ENCODE data around the gene TRIM45. TPM values are rescaled to one million over a fixed set of nuclear protein-coding genes. Genes with fewer than 3 reads are reported as not detected.

Gene TRIM45
- total RNA-seq, 1 experiment from 2014 or later = 4.2 TPM

DNA sequence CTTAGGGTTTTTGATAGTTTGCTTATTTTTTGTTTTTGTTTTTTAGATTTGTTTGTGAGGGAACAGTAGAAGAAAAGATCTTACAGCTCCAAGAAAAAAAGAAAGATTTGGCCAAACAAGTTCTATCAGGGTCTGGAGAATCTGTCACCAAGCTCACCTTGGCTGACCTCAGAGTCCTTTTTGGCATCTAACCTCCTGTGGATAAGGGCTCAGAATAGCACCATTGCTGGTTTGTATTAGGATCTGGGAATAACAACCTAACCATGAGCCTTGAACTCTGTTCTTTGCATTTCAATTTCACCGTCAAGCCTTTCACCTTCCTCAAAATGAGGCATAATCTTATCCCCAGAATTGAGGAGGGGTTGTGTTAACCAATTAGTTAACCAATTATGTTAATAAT is 20.2 kb downstream of the TRIM45 start:
- DNase-seq (ENCODE audit: low read depth) = no peak

DNA sequence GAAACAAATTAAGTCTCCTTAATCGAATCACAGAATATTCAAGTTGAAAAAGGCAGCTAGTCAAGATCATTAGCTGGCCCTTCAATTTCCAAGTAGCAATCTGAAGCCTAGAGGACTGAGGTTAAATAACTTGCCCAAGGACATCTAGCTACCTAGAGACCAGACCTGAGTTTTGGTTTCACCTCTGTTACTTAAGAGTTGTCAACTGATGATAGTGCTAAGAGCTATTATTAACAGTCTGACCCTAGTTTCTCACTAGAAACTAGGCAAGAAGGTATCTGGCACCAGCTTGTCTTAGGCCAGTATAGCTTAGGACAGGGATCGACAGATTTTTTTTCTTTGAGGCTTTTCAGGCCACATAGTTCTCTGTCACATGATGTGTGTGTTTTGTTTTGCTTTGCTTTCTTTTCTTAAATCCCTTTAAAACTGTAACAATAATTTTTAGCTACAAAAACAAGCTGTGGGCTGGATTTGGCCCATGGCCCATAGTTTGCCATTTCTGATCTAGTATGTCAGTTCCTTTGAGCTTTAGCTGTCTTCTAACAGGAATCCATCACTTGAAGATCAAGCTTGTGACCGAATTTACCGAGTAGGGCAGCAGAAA is 23.2 kb downstream of the TRIM45 start:
- DNase-seq (ENCODE audit: low read depth) = peak; percentile 17

DNA sequence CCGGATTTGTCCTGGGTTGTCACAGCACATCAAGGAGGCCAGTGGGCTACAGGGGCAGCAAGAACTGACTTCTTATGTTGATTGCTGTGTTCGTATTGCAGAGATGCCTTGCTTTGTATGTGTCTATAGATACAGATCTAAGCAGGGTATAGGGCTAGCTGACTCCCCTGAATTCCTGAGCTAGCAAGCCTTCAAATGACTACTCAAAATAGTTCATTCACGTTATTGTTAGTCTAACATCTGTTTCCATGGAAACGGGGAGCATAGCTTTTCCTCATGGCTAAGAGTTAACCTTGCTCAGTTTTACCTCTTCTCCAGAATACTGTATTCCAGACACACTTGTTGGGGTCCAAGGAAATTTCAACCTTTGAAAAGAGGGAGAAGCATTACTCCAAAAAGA is 24.1 kb downstream of the TRIM45 start:
- DNase-seq (ENCODE audit: low read depth) = peak; percentile 47

DNA sequence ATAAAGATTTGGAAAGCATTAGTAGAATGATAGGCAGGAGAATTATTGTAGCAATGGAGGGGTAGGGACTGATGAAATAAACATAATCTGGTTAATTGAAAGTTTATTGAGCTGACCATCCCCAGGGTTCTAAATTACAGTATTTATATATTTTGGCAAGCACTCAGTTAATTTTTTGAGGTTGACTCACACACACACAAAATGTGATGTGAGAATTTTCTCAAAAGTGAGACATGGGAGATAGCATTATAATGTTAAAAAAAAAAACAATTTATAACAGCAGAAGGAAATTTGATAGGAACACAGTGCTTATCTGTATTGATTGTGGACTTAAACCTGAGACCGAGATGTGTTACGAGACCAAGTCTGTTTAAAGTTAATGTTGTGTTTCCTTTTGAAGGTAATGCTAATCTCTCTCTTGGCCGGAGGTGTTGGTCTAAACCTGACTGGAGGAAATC is 24.6 kb downstream of the TRIM45 start:
- DNase-seq (ENCODE audit: low read depth) = peak; percentile 34

DNA sequence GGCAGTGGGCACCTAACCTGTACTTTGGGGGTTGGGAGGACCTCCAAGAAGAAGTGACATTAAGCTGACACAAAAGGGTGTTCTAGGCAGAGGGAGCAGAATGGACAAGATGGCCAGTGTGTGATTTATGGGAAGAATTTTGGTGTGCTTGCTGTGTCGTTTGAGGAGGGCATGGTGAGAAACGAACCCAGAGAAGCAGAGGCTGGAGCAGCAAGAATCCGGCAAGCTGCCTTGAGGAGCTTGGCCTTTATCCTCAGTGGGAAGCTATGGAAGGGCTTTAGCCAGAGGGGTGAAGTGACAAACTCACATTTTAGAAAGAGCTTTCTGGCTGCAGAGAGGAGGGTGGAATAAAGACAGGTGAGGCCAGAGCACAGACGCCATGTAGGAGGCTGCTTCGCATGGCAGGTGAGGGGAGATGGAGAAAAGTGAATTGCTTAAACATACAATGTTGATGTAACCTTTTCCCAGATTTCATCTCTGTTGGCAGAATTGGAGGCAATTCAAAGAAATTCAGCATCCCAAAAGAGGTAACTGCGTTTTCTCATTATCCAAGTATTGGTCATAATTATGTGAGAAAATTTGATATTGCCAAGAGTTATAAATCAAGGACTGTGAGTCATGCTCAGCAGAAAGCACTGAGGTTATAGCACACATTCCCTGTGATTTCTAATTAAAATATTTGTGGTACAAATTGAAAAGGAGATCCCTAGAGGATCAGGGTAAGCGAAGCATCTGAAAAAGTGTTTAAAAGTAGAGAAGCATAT is 26.5 kb downstream of the TRIM45 start:
- DNase-seq (ENCODE audit: low read depth) = peak; percentile 82

DNA sequence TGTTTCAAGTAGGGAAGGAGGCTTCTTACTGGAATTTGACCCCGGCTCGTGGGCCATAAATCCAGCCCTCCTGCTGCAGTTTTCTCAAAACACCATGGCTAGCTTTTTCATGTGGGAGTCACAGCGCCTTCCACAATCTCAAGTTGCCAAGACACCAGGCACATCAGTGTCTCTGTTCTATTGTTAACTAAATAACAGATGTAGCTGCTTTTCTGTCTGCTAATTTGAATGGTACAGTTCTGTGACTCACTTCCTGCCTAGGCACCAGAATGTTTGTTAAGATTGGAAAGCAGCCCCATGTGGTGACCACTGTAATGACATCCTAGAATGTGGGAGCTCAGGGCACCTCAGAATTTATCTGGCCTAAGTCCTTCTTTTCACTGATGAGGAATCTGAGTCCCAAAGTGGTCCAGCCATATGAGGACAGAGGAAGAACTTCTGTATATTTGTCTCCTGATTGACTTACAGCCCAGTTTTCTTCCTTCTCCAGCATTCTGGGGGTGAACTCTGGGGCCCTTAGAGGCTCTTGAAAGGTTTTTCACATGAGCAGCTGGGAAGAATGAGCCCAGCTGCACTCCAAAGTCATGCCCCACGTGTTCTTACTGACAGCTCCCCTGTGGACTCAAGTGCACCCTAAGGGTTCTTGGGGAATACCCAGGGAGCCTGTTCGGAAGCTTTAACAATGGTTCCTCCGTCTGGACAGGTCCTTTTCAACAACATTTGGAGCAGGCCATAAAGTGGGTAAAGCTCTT is 27.5 kb downstream of the TRIM45 start:
- DNase-seq (ENCODE audit: low read depth) = peak; percentile 91

DNA sequence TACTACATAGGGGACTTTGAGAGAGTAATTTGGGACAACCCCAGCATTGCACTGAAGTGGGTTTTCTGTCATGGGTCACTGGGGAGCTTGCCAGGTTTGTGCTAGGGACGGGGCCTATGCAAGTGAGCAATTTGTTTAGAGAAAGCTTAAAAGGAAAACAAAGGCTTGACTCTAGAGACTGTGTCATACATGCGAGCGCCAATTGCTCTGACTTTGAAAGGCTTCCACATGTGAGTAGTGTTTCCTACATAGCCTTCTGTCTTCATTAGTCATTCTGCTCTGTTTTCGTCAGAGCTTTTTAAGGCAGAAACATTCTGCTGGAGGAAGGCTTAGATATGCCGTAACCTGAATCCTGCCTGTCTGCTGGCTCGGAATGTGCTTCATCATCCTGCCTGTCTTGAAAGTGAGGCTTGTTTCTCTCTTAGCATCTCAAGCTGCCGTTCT is 28.4 kb downstream of the TRIM45 start:
- DNase-seq (ENCODE audit: low read depth) = peak; percentile 99

DNA sequence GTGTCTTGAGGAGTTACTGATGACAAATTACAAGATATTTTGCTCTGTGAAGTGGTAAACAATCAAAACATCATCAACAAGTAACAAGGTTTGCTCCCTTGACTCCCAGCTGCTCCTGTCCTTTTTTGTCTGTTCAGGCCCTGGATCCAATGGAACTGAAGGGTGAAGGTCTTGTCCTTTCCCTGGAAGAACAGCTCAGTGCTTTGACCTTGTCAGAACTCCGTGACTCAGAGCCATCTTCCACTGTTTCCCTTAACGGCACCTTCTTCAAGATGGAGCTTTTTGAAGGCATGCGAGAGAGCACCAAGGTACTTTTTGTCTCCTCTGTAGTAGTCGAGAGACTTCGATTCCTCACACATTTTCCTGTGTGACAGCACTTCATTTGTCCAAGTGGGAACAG is 29.0 kb downstream of the TRIM45 start:
- peak; percentile 37 for DNase-seq (ENCODE audit: low read depth)

DNA sequence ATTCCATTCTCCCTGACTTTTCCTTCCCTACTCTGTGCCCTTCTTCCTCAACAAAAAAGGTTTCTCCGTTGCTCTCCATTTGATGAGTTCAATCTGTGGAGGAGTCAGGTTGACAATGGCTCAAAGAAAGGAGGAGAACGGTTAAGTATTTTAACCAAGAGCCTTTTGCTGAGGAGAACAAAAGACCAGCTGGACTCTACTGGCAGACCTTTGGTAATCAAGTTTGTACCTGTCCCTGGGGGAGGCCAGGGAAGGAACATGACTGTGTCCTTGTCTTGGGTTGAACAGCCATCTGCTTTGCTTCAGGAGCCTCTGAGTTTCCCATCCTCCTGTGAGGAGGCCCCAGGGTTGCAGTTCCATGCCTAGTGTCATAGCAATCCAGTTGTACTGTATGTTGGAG is 31.6 kb downstream of the TRIM45 start:
- DNase-seq (ENCODE audit: low read depth) = no peak

DNA sequence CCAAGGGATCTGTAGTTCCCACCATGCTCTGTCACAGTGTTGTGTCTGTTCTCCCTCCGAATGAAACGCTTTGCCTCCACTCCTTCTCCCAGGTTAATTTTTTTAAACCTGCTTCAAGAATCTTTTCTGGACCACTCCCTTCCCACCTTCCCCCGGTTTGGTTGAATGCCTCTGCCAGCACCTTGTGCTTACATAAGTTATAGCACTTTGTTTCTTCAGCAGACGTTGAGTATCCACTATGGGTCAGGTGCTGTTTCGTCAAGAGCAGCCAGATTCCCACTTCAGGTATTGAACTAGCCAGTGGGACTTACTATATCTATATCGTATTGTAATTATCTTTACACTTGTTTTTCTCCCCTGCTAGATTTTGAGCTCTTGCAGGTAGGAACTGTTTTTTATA is 33.9 kb downstream of the TRIM45 start:
- no peak for DNase-seq (ENCODE audit: low read depth)

DNA sequence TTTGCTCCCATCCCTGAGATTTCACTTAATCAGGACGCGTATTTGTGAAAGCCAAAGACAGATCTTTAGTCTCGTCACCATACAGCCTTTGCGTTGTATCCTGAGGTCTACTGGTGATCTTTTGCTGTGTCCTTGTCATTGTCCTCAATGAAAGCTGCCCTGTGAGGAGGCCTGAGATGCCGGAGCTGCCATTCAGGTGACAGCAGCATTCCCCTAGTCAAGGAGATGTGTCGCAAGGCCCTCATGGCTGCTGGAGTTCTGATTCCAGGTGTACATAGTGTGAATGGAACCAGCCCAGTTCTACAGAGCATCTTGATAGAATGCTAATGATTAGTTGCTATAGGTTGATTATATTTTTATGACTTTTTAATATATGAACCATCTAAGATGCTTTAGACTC is 37.3 kb downstream of the TRIM45 start:
- no peak for DNase-seq (ENCODE audit: low read depth)

DNA sequence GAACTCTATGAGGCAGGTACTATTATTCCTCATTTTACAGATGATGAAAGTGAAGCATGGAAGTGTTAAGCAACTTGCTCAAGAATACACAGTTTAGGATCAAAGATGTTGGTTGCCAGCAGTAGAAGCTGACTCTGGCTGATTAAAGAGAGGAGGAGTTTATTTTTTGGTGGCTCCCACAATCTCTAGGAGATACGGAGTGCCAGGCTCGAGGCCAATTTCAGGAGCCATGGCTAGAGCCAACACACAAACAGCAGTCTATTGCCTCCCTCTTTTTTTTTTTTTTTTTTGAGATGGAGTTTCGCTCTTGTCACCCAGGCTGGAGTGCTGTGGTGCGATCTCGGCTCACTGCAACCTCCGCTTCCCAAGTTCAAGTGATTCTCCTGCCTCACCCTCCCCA is 41.8 kb downstream of the TRIM45 start:
- no peak for DNase-seq (ENCODE audit: low read depth)

DNA sequence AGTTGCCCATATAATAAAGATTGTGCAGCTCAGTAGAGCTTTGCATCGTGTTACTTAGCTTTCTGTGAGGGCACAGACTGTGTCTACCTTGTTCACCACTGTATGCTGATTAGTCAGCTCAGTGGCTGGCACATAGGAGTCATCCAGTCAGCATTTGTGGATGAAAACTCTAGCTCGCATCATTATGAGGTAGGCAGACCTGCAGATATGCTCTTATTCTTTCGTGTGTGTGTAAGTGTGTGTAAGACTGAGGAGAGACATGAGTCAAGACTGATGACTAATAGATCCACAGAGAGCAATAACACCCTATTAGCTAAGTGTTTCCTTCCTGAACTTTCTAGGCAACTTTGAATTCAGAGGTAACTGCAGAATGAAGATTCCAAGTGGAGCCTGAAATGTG is 44.3 kb downstream of the TRIM45 start:
- peak; percentile 95 for DNase-seq (ENCODE audit: low read depth)

DNA sequence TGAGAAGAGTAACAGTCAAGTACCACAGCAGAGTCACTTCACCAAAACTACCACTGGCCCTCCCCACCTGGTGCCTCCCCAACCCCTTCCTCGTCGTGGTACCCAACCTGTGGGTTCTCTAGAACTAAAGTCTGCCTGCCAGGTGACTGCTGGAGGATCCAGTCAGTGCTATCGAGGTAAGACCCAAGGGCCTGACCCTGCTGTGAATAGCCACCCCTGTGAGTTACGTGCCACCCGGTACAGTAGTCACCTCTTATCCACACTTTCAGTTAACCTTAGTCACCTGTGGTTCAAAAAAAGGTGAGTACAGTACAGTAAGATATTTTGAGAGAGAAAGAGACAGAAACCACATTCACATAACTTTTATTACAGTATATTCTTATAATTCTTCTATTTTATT is 44.9 kb downstream of the TRIM45 start:
- no peak for DNase-seq (ENCODE audit: low read depth)

DNA sequence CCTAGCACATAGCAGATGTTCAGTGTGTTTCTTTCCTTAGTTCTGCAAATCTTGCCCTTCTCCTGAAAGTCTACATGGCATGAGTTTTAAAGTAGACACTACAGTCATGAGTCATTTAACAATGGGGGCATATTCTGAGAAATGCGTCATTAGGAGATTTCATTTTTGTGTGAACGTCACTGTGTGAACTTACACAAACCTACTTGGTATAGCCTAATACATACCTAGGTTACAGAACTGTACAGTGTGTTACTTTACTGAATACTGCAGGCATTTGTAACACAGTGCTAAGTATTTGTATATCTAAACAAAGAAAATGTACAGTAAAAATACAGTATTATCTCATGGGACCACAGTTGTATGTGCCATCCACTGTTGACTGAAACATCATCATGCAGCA is 51.4 kb downstream of the TRIM45 start:
- DNase-seq (ENCODE audit: low read depth) = no peak

DNA sequence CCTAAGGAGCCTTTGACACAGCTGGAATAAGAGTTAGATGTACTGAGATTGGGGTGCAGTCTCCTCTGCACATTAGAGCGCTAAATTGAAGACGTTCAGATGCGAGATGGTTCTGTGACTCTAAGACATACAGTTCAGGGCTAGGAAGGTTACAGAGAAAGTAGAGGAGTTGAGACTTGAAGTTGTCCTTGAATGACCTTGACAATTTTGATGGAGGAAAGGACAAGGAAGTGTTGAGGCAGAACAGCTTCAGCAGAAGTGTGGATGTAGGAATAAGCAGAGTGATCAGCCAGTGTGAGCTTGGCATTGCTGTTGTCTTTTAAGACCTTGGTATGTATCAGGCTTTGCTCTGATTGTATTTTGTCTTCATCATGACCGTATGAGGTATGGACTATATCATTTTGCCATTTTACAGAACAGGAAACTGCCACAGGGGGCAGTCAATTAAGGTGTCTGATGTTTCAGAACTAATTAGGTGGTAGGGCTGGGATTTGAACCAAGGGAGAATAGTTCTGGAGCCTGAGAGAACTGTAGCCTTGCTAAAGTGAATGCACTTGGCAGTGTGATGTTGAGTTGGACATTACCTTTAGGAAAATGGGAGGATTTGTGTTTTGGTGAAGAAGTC is 52.2 kb downstream of the TRIM45 start:
- DNase-seq (ENCODE audit: low read depth) = no peak

DNA sequence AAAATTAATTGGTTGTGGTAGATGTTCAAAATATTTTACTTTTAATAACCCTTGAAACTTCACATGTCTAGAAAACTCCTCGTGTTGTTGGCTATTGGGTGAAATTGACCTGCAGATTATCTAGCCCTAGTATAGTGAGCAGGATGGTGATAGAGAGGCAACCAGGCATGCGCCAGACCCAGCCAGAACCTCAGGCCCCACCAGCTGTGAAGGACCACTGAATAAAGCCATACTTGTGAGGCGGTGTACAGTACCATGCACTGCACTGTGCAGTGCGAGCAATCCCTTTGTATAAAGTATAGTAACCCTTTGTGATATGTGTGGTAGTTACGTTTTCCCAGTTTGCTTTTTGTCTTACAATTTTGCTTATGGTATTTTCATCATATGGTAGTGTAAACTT is 53.0 kb downstream of the TRIM45 start:
- DNase-seq (ENCODE audit: low read depth) = no peak

DNA sequence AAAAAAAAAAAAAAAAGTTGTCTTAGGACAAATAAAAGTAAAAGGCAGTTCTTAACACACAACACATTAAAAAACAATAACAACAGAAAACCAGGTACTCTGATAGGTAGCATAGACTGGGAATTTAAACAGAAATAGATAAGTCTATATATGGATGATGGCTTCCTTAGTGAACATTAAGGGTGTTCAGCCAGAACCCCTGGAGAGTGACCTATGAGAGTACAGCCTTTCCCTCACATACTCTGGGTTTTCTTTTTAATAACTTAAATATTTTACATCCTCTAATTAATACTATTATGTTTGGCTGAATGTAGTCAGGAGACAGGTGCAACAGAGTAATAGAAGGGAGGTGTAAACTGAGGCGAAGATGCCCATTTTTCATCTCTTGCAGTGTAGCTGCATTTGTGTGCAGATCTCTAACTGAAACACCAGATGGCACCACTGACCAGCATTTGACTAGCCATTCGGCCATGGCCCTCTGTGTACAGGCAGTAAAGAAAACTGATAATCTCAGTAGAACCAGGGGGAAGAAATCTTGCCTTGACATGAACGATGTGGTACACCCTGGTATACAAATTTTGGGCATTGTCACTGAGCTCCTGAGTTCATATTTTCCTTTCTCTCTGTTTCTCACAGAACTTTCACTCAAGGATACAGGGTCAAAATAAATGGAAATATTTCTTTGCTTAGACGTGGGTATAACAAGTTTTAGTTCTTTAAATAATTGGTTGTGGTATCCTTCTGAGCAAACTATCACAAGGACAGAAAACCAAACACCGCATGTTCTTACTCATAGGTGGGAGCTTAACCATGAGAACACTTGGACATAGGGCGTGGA is 53.8 kb downstream of the TRIM45 start:
- DNase-seq (ENCODE audit: low read depth) = peak; percentile 51

DNA sequence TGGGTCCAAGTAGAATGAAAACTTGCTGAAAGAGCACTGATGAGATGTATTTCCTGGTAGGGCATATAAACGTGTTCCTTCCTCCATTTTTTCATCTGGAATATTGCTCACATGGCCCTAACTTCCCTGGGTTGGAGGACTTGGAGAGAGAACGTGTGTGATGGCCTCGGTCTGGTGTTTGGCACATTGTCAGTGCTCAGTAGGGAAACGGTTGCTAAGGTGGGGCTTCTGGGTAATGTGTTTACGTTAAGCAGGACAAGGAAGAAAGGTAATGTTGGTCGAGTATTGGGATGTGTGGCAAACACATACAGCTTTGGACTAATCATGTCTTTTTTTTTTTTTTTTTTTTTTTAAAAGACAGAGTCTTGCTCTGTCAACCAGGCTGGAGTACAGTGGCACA is 55.2 kb downstream of the TRIM45 start:
- no peak for DNase-seq (ENCODE audit: low read depth)

DNA sequence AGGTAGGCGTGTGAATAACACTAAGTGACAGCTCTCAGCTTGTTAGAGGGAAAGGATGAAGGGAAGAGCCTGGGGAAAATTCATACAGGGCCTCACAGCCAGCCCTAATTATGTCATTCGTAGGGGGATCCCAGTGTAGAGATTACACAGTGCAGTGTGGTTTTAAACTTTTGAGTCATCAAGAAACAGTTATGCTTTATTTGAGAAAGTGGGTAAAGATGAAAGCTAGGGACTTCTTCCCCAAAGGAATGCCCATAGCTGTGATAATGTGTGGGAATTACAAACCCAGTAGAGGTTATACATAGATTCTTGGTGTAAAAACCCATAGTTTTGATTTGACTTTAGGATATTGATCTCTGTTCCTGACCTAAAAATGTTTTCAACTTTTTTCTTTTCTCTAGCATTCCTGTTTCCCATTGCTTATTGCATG is 59.5 kb downstream of the TRIM45 start:
- peak; percentile 86 for DNase-seq (ENCODE audit: low read depth)

All from M059J (cell line).